Activated T-helper 2 cell treated with anti-CD3 and anti-CD28 coated beads, Interferon-gamma antibody, Interleukin-2, Interleukin-4, amounts not matched to agents 10 μg/mL and 5 μg/mL and 100 μg/mL, durations not matched to agents 14 hours and 24 hours and 36 hours (primary cell): ENCODE measurements around the gene TPK1. TPM values are rescaled to one million over a fixed set of nuclear protein-coding genes. Genes with fewer than 3 reads are reported as not detected.

Experiments
- DNase-seq: peaks from one replicate; pipeline ENCODE4 v3.0.0; 2021; ENCODE audit warnings: low spot score
- H3K27ac Mint-ChIP-seq: one replicate; pipeline ENCODE4 v1.8.0; 2021; ENCODE audit warnings: mixed read lengths
- H3K27me3 Mint-ChIP-seq: one replicate; pipeline ENCODE4 v1.8.0; 2021; ENCODE audit warnings: low read depth, mixed read lengths
- H3K36me3 Mint-ChIP-seq: one replicate; pipeline ENCODE4 v1.8.0; 2021; ENCODE audit warnings: low read depth, mixed read lengths
- H3K4me1 Mint-ChIP-seq: one replicate; pipeline ENCODE4 v1.8.0; 2021; ENCODE audit warnings: low read depth, mixed read lengths
- H3K4me3 Mint-ChIP-seq: one replicate; pipeline ENCODE4 v1.8.0; 2021; ENCODE audit warnings: low read depth, mild to moderate bottlenecking, moderate library complexity, mixed read lengths
- H3K9me3 Mint-ChIP-seq: one replicate; pipeline ENCODE4 v1.8.0; 2021; ENCODE audit warnings: mixed read lengths
- intact Hi-C: fragments of 100-400 bp; cut with micrococcal nuclease; formaldehyde crosslinking; loops from one replicate; pipeline ENCODE4 v1.15.1; 2023
- total RNA-seq: library from RNA; stranded (reverse); gene quantifications from 2 replicates; pipeline ENCODE4 v1.2.3, GENCODE V29; 2022

Gene TPK1
- 12.4 and 17.5 TPM in 2 replicates for total RNA-seq

GRCh38 chr7:144835652-144836544 is at the start of gene TPK1:
Gene TPK1 (minus strand): TSS chr7:144836053. CDS start chr7:144835602, 451 bp downstream.
- H3K27ac Mint-ChIP-seq: peak within 1 kb of the TSS; percentile 97
- peaks cover 41% of the 10 kb centered on the region for H3K4me1 Mint-ChIP-seq
- peak; percentile 90 for DNase-seq
- no peaks in the 10 kb centered on the region for H3K27me3 Mint-ChIP-seq
- peaks cover 37% of the 10 kb centered on the region for H3K9me3 Mint-ChIP-seq
- peak within 1 kb of the TSS; percentile 92 for H3K4me3 Mint-ChIP-seq
- H3K36me3 Mint-ChIP-seq: peaks cover 21% of the 10 kb centered on the region
- intact Hi-C loops: loop anchor here (1.0 to 5.0 kb wide), 4 partner anchors 15 to 99 kb away; no protein-coding TSS in a partner anchor

DNA sequence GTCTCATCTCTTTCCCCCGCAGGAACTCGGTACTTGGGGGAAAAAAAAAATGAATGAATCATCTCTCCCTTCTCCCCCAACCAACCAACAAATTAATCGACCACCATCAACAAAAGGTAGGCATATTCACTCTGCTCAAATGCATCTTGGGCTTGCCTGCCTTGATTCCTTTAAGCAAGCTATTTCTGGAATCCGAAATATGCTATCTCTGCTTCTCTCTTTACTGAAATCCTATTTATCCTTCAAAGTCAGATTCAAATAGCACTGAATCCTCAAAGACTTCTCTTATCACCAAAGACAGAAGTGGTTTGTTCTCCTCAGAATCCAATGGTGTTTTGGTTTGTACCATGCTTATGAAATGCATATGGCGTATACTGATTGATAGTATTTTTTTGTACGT is 49.6 kb upstream of the TPK1 start:
- Mint-ChIP-seq H3K4me1 (no peaks in the 10 kb centered on the region), H3K9me3 (no peaks in the 10 kb centered on the region), H3K4me3 (no peak overlapping the region), H3K27me3 (peaks cover 3% of the 10 kb centered on the region), H3K27ac (no peak overlapping the region), H3K36me3 (no peaks in the 10 kb centered on the region)
- DNase-seq: no peak
- intact Hi-C loops: no loop called here

GRCh38 chr7:144884896-144885295 is 49.0 kb upstream of the TPK1 start:
- H3K9me3 Mint-ChIP-seq: no peaks in the 10 kb centered on the region
- no peaks in the 10 kb centered on the region for H3K4me1 Mint-ChIP-seq
- no peak overlapping the region for H3K4me3 Mint-ChIP-seq
- no peak overlapping the region for H3K27ac Mint-ChIP-seq
- intact Hi-C loops: no loop called here
- peaks cover 3% of the 10 kb centered on the region for H3K27me3 Mint-ChIP-seq
- DNase-seq: no peak
- H3K36me3 Mint-ChIP-seq: no peaks in the 10 kb centered on the region

GRCh38 chr7:144873316-144873845 is 37.5 kb upstream of the TPK1 start:
- intact Hi-C loops: no loop called here
- H3K36me3 Mint-ChIP-seq: no peaks in the 10 kb centered on the region
- DNase-seq: no peak
- H3K4me3 Mint-ChIP-seq: no peak overlapping the region
- no peaks in the 10 kb centered on the region for H3K9me3 Mint-ChIP-seq
- no peak overlapping the region for H3K27ac Mint-ChIP-seq
- no peaks in the 10 kb centered on the region for H3K27me3 Mint-ChIP-seq
- H3K4me1 Mint-ChIP-seq: no peaks in the 10 kb centered on the region

- no peak for DNase-seq
- Mint-ChIP-seq H3K27me3 (no peaks in the 10 kb centered on the region), H3K4me3 (no peak overlapping the region), H3K4me1 (no peaks in the 10 kb centered on the region), H3K27ac (no peak overlapping the region), H3K9me3 (no peaks in the 10 kb centered on the region), H3K36me3 (no peaks in the 10 kb centered on the region)
- intact Hi-C loops: no loop called here
Measured at GRCh38 chr7:144869082-144869481, 33.2 kb upstream of the TPK1 start.

- Mint-ChIP-seq H3K9me3 (no peaks in the 10 kb centered on the region), H3K4me1 (no peaks in the 10 kb centered on the region), H3K36me3 (no peaks in the 10 kb centered on the region), H3K27me3 (no peaks in the 10 kb centered on the region), H3K4me3 (no peak overlapping the region), H3K27ac (no peak overlapping the region)
- intact Hi-C loops: no loop called here
- DNase-seq: no peak
Measured at GRCh38 chr7:144866189-144866588, 30.3 kb upstream of the TPK1 start.

- no peak for DNase-seq
- Mint-ChIP-seq H3K27me3 (peaks cover 2% of the 10 kb centered on the region), H3K36me3 (no peaks in the 10 kb centered on the region), H3K4me3 (no peak overlapping the region), H3K4me1 (no peaks in the 10 kb centered on the region), H3K27ac (no peak overlapping the region), H3K9me3 (no peaks in the 10 kb centered on the region)
- intact Hi-C loops: no loop called here
Measured at GRCh38 chr7:144863320-144863647, 27.4 kb upstream of the TPK1 start.

DNA sequence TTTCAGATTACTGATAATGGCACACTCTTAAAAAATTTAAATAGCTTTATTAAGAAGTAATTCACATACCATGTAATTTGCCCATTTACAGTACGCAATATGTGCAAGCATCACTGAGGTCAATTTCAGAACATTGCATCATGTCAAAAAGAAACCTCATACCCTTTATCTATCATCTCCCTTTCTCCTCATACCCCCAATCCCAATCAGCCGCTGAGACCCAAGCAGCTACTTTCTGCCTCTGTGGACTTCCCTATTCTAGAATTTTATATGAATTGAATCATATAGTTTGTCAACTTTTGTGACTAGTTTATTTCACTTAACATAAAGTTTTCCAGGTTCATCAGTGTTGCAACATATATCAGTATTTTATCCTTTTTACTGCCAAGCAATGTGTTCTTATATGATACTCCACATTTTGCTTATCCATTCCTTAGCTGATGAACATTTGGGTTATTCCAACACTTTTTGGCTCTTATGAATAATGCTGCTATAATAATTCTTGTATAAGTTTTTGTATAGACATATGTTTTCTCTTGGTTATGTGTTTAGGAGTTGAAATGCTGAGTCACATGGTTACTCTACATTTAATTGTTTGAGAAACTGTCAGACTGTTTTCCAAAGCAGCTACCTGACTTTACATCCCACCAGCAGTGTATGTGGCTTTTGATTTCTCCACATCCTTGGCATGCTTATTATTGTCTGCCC is 26.9 kb upstream of the TPK1 start:
- Mint-ChIP-seq H3K27ac (no peak overlapping the region), H3K4me3 (no peak overlapping the region), H3K27me3 (peaks cover 2% of the 10 kb centered on the region), H3K9me3 (no peaks in the 10 kb centered on the region), H3K36me3 (no peaks in the 10 kb centered on the region), H3K4me1 (no peaks in the 10 kb centered on the region)
- intact Hi-C loops: no loop called here
- no peak for DNase-seq

DNA sequence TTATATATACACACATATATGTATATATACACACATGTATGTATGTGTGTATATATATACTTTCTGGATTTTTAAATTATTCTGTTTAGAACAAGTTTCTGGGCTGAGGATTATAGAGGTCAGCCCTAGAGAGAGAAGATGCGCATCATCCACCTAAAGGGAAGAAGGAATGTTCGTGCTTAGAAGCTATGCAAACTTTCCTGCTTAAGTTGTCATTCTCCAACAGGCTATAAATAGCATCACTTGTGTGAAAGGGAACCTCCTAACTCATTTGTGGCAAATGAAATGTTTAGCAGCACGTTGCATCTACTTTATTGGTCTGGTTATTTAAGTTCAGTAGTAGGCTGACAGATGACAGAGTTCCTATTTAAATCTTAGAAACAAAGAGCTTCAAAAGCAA is 23.9 kb upstream of the TPK1 start:
- no peak overlapping the region for H3K4me3 Mint-ChIP-seq
- H3K27me3 Mint-ChIP-seq: peaks cover 4% of the 10 kb centered on the region
- intact Hi-C loops: no loop called here
- H3K9me3 Mint-ChIP-seq: no peaks in the 10 kb centered on the region
- no peak overlapping the region for H3K27ac Mint-ChIP-seq
- H3K4me1 Mint-ChIP-seq: no peaks in the 10 kb centered on the region
- DNase-seq: no peak
- H3K36me3 Mint-ChIP-seq: no peaks in the 10 kb centered on the region

GRCh38 chr7:144857463-144857862 is 21.6 kb upstream of the TPK1 start:
- DNase-seq: no peak
- Mint-ChIP-seq H3K9me3 (no peaks in the 10 kb centered on the region), H3K36me3 (no peaks in the 10 kb centered on the region)

GRCh38 chr7:144854839-144855424 is 19.1 kb upstream of the TPK1 start:
- intact Hi-C loops: no loop called here
- DNase-seq: no peak
- no peaks in the 10 kb centered on the region for H3K36me3 Mint-ChIP-seq
- H3K27ac Mint-ChIP-seq: no peak overlapping the region
- no peaks in the 10 kb centered on the region for H3K9me3 Mint-ChIP-seq
- H3K4me3 Mint-ChIP-seq: no peak overlapping the region
- peaks cover 2% of the 10 kb centered on the region for H3K27me3 Mint-ChIP-seq
- H3K4me1 Mint-ChIP-seq: no peaks in the 10 kb centered on the region

More at GRCh38 chr7:144857463-144857862, 21.6 kb upstream of the TPK1 start:
- peaks cover 4% of the 10 kb centered on the region for H3K27me3 Mint-ChIP-seq
- intact Hi-C loops: no loop called here
- H3K4me3 Mint-ChIP-seq: no peak overlapping the region
- H3K27ac Mint-ChIP-seq: no peak overlapping the region
- no peaks in the 10 kb centered on the region for H3K4me1 Mint-ChIP-seq

- DNase-seq: no peak
- no peaks in the 10 kb centered on the region for H3K4me1 Mint-ChIP-seq
- intact Hi-C loops: no loop called here
Measured at GRCh38 chr7:144853542-144853941, 17.7 kb upstream of the TPK1 start.

GRCh38 chr7:144848078-144848477 is 12.2 kb upstream of the TPK1 start:
- H3K4me3 Mint-ChIP-seq: no peak overlapping the region
- no peak overlapping the region for H3K27ac Mint-ChIP-seq
- no peaks in the 10 kb centered on the region for H3K36me3 Mint-ChIP-seq
- DNase-seq: no peak
- H3K4me1 Mint-ChIP-seq: peaks cover 3% of the 10 kb centered on the region
- peaks cover 3% of the 10 kb centered on the region for H3K9me3 Mint-ChIP-seq
- intact Hi-C loops: no loop called here
- peaks cover 3% of the 10 kb centered on the region for H3K27me3 Mint-ChIP-seq

More at GRCh38 chr7:144853542-144853941, 17.7 kb upstream of the TPK1 start:
- Mint-ChIP-seq H3K36me3 (no peaks in the 10 kb centered on the region), H3K9me3 (no peaks in the 10 kb centered on the region), H3K27me3 (peaks cover 2% of the 10 kb centered on the region), H3K27ac (no peak overlapping the region), H3K4me3 (no peak overlapping the region)
